Skin epidermis (tissue), 12 donors: ENCODE data around the gene DNM1L.
"Not testable (repeated sequence)": the region's sequence is repeated elsewhere in the genome, so short reads cannot be mapped to it uniquely, and the experiment has no call there.

Experiments used
- H3K27ac ChIP-seq, 21 experiments: fragments of 200-600 bp; sonication (generic) in 11 of 21; one replicate each; pipeline ENCODE4 v1.5.0; 2020; ENCODE audit warnings: mild to moderate bottlenecking in 3 of 21, inconsistent platforms in 2 of 21, moderate library complexity in 2 of 21
- H3K4me3 ChIP-seq, 7 experiments: fragments of 200-600 bp; sonication (generic) in 2 of 7; one replicate each; pipeline ENCODE4 v1.5.0; 2020; ENCODE audit warnings: inconsistent platforms in 2 of 7, mild to moderate bottlenecking in 2 of 7, moderate library complexity in 1 of 7

Gene DNM1L

GRCh38 chr12:32693036-32693435 is 13.9 kb downstream of the DNM1L start:
- Histone ChIP-seq H3K27ac (no peak overlapping the region), H3K4me3 (no peak overlapping the region)

GRCh38 chr12:32695787-32696186 is 16.7 kb downstream of the DNM1L start:
- no peak overlapping the region for H3K4me3 ChIP-seq
- no peak overlapping the region for H3K27ac ChIP-seq

- no peak overlapping the region for H3K4me3 ChIP-seq
- H3K27ac ChIP-seq, result no peak overlapping the region
These were observed 18.3 kb downstream of the DNM1L start for GRCh38 chr12:32697445-32697844.

GRCh38 chr12:32698285-32698684 is 19.2 kb downstream of the DNM1L start:
- Histone ChIP-seq H3K27ac (no peak overlapping the region), H3K4me3 (no peak overlapping the region)

GRCh38 chr12:32699437-32699836 is 20.3 kb downstream of the DNM1L start:
- not testable (repeated sequence) for H3K27ac ChIP-seq, H3K4me3 ChIP-seq

- Histone ChIP-seq H3K4me3 (no peak overlapping the region), H3K27ac (no peak overlapping the region)
These were observed 23.4 kb downstream of the DNM1L start for GRCh38 chr12:32702473-32702872.

- Histone ChIP-seq H3K4me3 (no peak overlapping the region), H3K27ac (no peak overlapping the region)
These were observed 23.8 kb downstream of the DNM1L start for GRCh38 chr12:32702946-32703345.

- Histone ChIP-seq H3K4me3 (no peak overlapping the region), H3K27ac (no peak overlapping the region)
These were observed 26.7 kb downstream of the DNM1L start for GRCh38 chr12:32705783-32706182.

- no peak overlapping the region for H3K27ac ChIP-seq
- H3K4me3 ChIP-seq, result no peak overlapping the region
These were observed 27.4 kb downstream of the DNM1L start for GRCh38 chr12:32706335-32707024.

GRCh38 chr12:32708926-32709325 is 29.8 kb downstream of the DNM1L start:
- no peak overlapping the region for H3K27ac ChIP-seq
- no peak overlapping the region for H3K4me3 ChIP-seq

- no peak overlapping the region for H3K4me3 ChIP-seq
These were observed 35.7 kb downstream of the DNM1L start for GRCh38 chr12:32714772-32715171.

GRCh38 chr12:32718926-32719325 is 39.8 kb downstream of the DNM1L start:
- Histone ChIP-seq H3K27ac (no peak overlapping the region), H3K4me3 (no peak overlapping the region)

More at GRCh38 chr12:32714772-32715171, 35.7 kb downstream of the DNM1L start:
- no peak overlapping the region for H3K27ac ChIP-seq

- H3K27ac ChIP-seq, H3K4me3 ChIP-seq: not testable (repeated sequence)
These were observed 46.2 kb downstream of the DNM1L start for GRCh38 chr12:32725308-32725707.

GRCh38 chr12:32726286-32726685 is 47.2 kb downstream of the DNM1L start:
- Histone ChIP-seq H3K27ac (no peak overlapping the region), H3K4me3 (no peak overlapping the region)

GRCh38 chr12:32727237-32727636 is 48.1 kb downstream of the DNM1L start:
- H3K4me3 ChIP-seq, result no peak overlapping the region
- H3K27ac ChIP-seq, result no peak overlapping the region

- no peak overlapping the region for H3K27ac ChIP-seq
- H3K4me3 ChIP-seq, result no peak overlapping the region
These were observed 55.9 kb downstream of the DNM1L start for GRCh38 chr12:32734952-32735351.

GRCh38 chr12:32736445-32736844 is 57.3 kb downstream of the DNM1L start:
- H3K27ac ChIP-seq, result no peak overlapping the region

GRCh38 chr12:32737715-32738114 is 58.6 kb downstream of the DNM1L start:
- no peak overlapping the region for H3K4me3 ChIP-seq

More at GRCh38 chr12:32736445-32736844, 57.3 kb downstream of the DNM1L start:
- no peak overlapping the region for H3K4me3 ChIP-seq

GRCh38 chr12:32739279-32739678 is 60.2 kb downstream of the DNM1L start:
- H3K4me3 ChIP-seq, result no peak overlapping the region

More at GRCh38 chr12:32737715-32738114, 58.6 kb downstream of the DNM1L start:
- no peak overlapping the region for H3K27ac ChIP-seq

GRCh38 chr12:32742133-32742532 is 63.0 kb downstream of the DNM1L start:
- H3K4me3 ChIP-seq, result no peak overlapping the region
- no peak overlapping the region for H3K27ac ChIP-seq

More at GRCh38 chr12:32739279-32739678, 60.2 kb downstream of the DNM1L start:
- no peak overlapping the region for H3K27ac ChIP-seq

GRCh38 chr12:32743264-32743663 is 64.2 kb downstream of the DNM1L start:
- Histone ChIP-seq H3K27ac (no peak overlapping the region), H3K4me3 (no peak overlapping the region)

GRCh38 chr12:32753605-32754004 is 74.5 kb downstream of the DNM1L start:
- H3K4me3 ChIP-seq, result no peak overlapping the region

More at GRCh38 chr12:32753605-32754004, 74.5 kb downstream of the DNM1L start:
- H3K27ac ChIP-seq, result peak overlapping the region in 2 of 21 experiments; percentile 92 to 95
